Measurements from ENCODE around the gene HNRNPF.

The HNRNPF gene

DNA sequence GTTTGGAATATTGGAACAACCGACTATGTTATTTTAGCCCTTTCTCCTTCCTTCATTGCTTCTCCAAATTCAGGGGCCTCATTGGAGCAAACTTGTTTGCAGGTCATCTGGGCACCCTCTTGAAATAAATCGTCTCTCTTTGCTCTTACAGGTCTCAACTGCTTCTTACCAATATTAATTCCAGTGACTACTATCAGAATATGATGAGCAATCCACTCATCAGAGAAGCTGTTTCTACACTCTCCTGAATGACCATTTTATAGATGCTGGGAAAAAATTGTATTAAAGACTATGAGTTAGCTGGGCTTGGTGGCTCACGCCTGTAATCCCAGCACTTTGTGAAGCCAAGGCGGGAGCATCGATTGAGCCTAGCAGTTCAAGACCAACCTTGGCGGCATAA, 12.5 kb upstream of the HNRNPF start:
- no peak for DNase-seq (ENCODE audit: low spot score)

GRCh38 chr10:43421201-43421507, 12.2 kb upstream of the HNRNPF start:
- DNase-seq (ENCODE audit: low spot score): no peak

DNA sequence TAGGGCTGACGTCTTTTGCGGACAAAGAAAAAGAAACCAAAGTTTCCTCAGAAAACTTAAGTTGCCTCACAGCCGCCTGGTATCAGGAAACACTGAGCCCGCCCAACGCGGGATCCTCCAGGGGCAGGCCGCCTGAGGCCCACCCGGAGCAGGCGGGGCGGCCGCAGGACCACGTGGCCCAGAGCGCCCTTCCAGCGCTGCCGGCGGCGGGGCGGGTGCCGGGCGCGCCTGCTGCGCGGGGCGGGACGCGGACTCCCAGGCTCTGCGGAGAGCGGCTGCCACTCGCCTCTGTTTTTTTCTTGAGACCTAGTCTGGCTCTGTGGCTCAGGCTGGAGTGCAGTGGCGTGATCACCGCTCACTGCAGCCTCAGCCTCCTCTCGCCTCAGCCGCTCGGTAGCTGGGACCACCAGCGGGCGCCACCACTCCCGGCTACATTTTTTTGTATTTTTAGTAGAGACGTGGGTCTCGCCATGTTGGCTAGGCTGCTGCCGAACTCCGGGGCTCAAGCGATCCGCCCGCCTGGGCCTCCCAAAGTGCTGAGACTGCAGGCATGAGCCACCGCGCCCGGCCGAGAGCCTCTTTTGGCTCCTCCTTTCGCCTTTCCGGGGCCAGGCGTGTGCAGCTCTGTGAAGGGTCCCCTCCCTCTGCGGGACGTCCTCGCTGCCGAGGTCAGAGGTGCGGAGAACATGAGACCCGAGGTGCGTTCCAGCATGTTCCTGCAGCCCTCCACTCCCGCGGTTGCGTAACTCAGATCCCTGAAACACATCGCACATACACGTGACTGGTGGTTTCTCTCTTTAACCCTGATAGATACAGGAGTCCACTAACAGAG, 11.6 kb upstream of the HNRNPF start:
- peak; percentile 97 for DNase-seq (ENCODE audit: low spot score)

GRCh38 chr10:43419997-43420368, 11.0 kb upstream of the HNRNPF start:
- DNase-seq (ENCODE audit: low spot score): no peak

- DNase-seq (ENCODE audit: low spot score): no peak
These were observed 9.2 kb upstream of the HNRNPF start for GRCh38 chr10:43417950-43418768.

- no peak for DNase-seq (ENCODE audit: low spot score)
These were observed 6.6 kb upstream of the HNRNPF start for GRCh38 chr10:43415544-43415943.

GRCh38 chr10:43411536-43411935, 2.5 kb upstream of the HNRNPF start:
- no peak for DNase-seq (ENCODE audit: low spot score)

- no peak for DNase-seq (ENCODE audit: low spot score)
These were observed 1.4 kb upstream of the HNRNPF start for GRCh38 chr10:43410345-43410744.

DNA sequence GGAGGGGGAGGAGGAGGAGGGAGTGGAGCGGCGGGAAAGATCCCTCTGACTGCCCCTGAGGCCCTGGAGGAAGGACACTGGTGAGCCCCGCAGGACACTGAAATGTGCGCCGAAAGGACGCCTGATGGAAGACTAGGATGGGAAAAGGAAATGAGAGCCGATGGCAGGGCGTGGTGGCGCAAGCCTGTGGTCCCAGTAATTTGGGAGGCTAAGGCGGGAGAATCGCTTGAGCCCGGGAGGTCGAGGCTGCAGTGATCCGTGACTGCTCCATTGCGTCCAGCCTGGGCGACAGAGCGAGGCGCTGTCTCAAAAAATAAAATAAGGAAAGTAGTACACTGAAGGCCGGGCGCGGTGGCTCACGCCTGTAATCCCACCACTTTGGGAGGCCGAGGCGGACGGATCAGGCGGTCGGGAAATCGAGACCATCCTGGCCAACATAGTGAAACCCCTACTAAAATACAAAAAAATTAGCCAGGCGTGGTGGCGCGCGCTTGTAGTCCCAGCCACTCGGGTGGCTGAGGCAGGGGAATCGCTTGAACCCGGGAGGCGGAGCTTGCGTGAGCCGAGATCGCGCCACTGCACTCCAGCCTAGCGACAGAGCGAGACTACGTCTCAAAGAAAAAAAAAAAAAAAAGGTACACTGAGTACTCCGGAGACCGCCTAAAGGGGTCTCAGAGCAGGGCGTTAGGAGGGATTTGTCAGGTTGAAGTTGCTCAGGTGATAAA, 561 bp upstream of the HNRNPF start:
- no peak for DNase-seq (ENCODE audit: low spot score)

GRCh38 chr10:43408331-43408709, 666 bp downstream of the HNRNPF start:
- DNase-seq (ENCODE audit: low spot score): no peak

DNA sequence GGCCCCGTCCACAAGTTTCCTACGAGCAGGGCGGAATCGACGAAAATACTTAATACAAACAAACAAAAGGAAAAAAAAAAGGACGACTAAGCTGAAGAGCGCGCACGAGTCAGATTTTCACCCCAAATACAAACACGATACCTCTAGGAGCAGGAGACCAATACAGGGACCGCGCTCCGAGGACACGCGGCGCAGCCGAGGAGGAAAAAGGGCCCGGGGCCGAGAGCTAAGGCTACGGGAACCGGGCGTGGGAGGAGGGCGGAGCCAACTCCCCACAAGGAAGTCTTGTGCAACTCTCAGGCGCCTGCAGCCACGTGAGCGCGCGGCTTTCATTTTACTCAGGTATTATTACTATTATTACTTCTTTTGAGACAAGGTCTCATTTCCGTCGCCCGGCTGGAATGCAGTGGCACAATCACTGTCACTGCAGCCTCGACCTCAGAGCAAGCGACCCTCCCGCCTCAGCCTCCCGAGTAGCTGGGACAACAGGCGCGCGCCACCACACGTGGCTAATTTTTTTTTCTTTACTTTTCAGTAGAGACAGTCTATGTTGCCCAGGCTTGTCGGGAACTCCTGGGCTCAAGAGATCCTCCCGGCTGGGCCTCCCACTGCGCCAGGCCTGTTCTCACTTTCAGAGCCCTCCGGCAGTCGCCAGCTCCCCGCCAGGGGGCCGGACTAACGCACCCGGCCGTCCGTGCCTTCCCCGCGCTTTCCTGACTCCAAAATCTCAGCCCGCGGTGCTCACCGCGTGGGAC, 1.2 kb downstream of the HNRNPF start:
- DNase-seq (ENCODE audit: low spot score): peak; percentile 85

- DNase-seq (ENCODE audit: low spot score): peak; percentile 79
These were observed 1.8 kb downstream of the HNRNPF start for GRCh38 chr10:43407148-43407575.

- DNase-seq (ENCODE audit: low spot score): no peak
These were observed 4.3 kb downstream of the HNRNPF start for GRCh38 chr10:43404704-43405084.

DNA sequence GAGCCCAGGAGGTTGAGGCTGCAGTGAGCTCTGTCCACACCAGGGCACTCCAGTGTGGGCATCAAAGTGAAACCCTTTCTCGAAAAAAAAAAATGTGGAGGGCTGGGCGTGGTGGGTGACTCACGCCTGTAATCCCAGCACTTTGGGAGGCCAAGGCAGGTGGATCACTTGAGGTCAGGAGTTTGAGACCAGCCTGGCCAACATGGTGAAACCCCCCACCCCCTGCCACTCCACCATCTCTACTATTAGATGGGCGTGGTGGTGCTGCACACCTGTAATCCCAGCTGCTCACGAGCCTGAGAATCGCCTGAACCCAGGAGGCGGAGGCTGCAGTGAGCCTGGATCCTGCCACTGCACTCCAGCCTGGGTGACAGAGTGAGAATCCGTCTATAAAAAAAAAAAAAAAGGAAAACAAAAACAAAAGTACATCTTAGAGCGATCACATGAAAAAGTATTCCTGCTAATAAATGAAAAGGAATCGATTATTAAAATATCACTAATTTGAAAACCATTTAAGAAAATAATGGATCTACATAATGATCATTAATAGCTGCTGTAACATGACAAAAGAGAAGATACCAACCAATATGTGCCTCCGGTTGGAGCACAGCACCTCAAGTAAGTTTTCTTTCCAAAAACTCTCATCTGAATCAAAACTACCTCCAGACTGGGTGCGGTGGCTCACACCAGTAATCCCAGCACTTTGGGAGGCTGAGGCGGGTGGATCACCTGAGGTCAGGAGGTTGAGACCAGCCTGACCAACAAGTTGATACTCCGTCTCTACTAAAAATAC, 4.9 kb downstream of the HNRNPF start:
- DNase-seq (ENCODE audit: low spot score): no peak

- DNase-seq (ENCODE audit: low spot score): no peak
These were observed 6.0 kb downstream of the HNRNPF start for GRCh38 chr10:43402880-43403452.

GRCh38 chr10:43402176-43402575, 6.8 kb downstream of the HNRNPF start:
- no peak for DNase-seq (ENCODE audit: low spot score)

GRCh38 chr10:43401627-43402026, 7.4 kb downstream of the HNRNPF start:
- DNase-seq (ENCODE audit: low spot score): no peak

GRCh38 chr10:43399320-43400310, 9.4 kb downstream of the HNRNPF start:
- no peak for DNase-seq (ENCODE audit: low spot score)

- no peak for DNase-seq (ENCODE audit: low spot score)
These were observed 10.1 kb downstream of the HNRNPF start for GRCh38 chr10:43398939-43399319.
